GM12891 (cell line): Measurements from ENCODE around the gene FOXI1.

Experiments used
- POLR2A ChIP-seq: IDR thresholded peaks from 2 replicates; pipeline ENCODE4 v1.6.1; 2011; ENCODE audit warnings: low read depth, low read length, control low read depth
- TAF1 ChIP-seq: IDR thresholded peaks from 2 replicates; pipeline ENCODE4 v1.6.1; 2011; ENCODE audit warnings: low read depth, low read length, control low read depth

DNA sequence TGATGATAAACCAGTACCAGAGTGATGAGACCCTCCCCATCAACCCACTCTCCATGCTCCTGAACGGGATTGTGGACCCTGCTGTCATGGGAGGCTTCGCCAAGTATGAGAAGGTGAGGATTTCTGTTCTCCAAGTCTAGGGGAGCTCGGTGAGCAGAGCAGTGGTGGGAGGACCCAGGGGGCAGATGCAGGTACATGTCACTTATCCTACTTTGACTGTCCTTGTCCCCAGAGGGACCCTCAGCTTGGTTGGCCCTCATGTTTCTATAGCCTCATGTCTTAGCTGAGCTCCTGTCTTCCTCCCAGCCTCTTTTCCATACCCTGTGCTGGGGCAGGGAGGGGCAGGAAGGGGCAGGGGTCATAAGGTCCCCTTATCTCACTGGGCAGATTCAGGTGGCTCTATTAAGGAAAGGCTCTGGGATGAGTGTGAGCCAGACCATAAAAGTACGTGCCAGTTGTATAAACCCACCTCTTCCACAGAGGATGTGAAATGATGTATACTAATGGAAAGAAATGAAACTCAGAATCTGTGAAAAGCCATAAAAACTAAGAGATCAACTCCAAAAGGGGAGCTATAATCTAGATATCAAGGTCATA, 38.0 kb upstream of the FOXI1 start:
- TF ChIP-seq TAF1 (no peak), POLR2A (no peak)
